ENCODE data around the gene PSORS1C2. TPM values are rescaled to one million over a fixed set of nuclear protein-coding genes. Genes with fewer than 3 reads are reported as not detected.

Gene PSORS1C2
- total RNA-seq, 1 experiment from 2014 or later, result 0.33 TPM

- no peaks in the 10 kb centered on the region for H4K20me1 ChIP-seq (ENCODE audit: control insufficient read depth, insufficient read depth, insufficient read length)
- no peak for DNase-seq
- H3K4me1 ChIP-seq (ENCODE audit: insufficient read depth, low read length), result peaks cover 7% of the 10 kb centered on the region; the same call in 1 of the 2 replicates
- no peak overlapping the region for H4K8ac ChIP-seq (replicated peaks; ENCODE audit: insufficient read length, low read depth, low read length)
- no peak overlapping the region for H2BK20ac ChIP-seq (ENCODE audit: low read depth, low read length, poor library complexity, severe bottlenecking)
- no peak overlapping the region for H3K4ac ChIP-seq (ENCODE audit: low read depth, low read length)
- H3K9me3 ChIP-seq (ENCODE audit: control insufficient read depth, low read depth, low read length), result no peaks in the 10 kb centered on the region
- no peak overlapping the region for H2BK120ac ChIP-seq (ENCODE audit: low read depth, low read length, poor library complexity, severe bottlenecking)
- no peaks in the 10 kb centered on the region for H3K79me2 ChIP-seq (ENCODE audit: insufficient read depth, low read length)
- no peak overlapping the region for H4K5ac ChIP-seq (ENCODE audit: insufficient read length, low read depth, low read length)
- H3K27ac Mint-ChIP-seq, result peak overlapping the region; percentile 55 to 58 (median 57); a peak in 2 of 7 replicates
- no peak overlapping the region for H2AK5ac ChIP-seq (ENCODE audit: insufficient read length, low read length)
- no peak overlapping the region for H3T11ph ChIP-seq (ENCODE audit: low read length)
- no peak overlapping the region for H2AFZ ChIP-seq (ENCODE audit: low read length)
- no peak overlapping the region for H3K23ac ChIP-seq (ENCODE audit: insufficient read length, low read depth, low read length)
- no peaks in the 10 kb centered on the region for H3K9me3 Mint-ChIP-seq
- no peak overlapping the region for H4K91ac ChIP-seq (ENCODE audit: insufficient read length, low read depth, low read length)
- no peak overlapping the region for H2BK12ac ChIP-seq (ENCODE audit: insufficient read length, low read depth, low read length)
- no CpG with 5 or more reads among the region's 7 CpGs for WGBS (ENCODE audit: extremely low coverage, insufficient read length, low lambda C conversion rate)
- TF ChIP-seq CTCF (conservative IDR thresholded peaks at IDR 0.05), result no peak
- peaks cover 14 to 20% of the 10 kb centered on the region in 2 experiments for H3K4me1 Mint-ChIP-seq
- H3K27ac ChIP-seq (ENCODE audit: insufficient read length, low read depth, low read length), result no peak overlapping the region
- H3K23me2 ChIP-seq (ENCODE audit: insufficient read length, low read depth, low read length, poor library complexity, severe bottlenecking), result peaks cover 4% of the 10 kb centered on the region
- H3K27me3 ChIP-seq (ENCODE audit: insufficient read depth, low read length), result no peaks in the 10 kb centered on the region
- H3K27me3 Mint-ChIP-seq (ENCODE audit: low read depth), result no peaks in the 10 kb centered on the region
- H3K18ac ChIP-seq (ENCODE audit: insufficient read length, low read depth, low read length), result no peak overlapping the region
- H3K79me1 ChIP-seq (ENCODE audit: insufficient read depth, low read depth, low read length, poor library complexity, severe bottlenecking), result no peaks in the 10 kb centered on the region
- no peak overlapping the region for H2BK15ac ChIP-seq (ENCODE audit: low read depth, low read length)
- no peak overlapping the region for H3K14ac ChIP-seq (ENCODE audit: insufficient read depth, low read length)
- H3K4me3 Mint-ChIP-seq, result no peak overlapping the region; a peak in 1 of 5 replicates
- no peak overlapping the region for H3K9ac ChIP-seq (ENCODE audit: extremely low read depth, insufficient read length, low read length)
- H3K36me3 Mint-ChIP-seq (ENCODE audit: insufficient read depth in 1 of 3, low read depth in 3 of 3), result peaks cover 30 to 78% (median 64%) of the 10 kb centered on the region in 3 experiments
- H2BK5ac ChIP-seq (ENCODE audit: insufficient read length, low read length), result no peak overlapping the region
- no peak overlapping the region for H3K4me2 ChIP-seq (ENCODE audit: insufficient read depth, insufficient read length, low read length)
- no peak overlapping the region for H3K56ac ChIP-seq (ENCODE audit: insufficient read length, low read depth, low read length)
Observed at GRCh38 chr6:31152781-31153180, 13.9 kb upstream of the PSORS1C2 start.
